Measurements from ENCODE around the gene TSSC4. TPM values are rescaled to one million over a fixed set of nuclear protein-coding genes. Genes with fewer than 3 reads are reported as not detected.
A peak's percentile ranks its signal among the peaks of the same experiment; 100 is the strongest.

TSSC4 gene
- total and polyA plus RNA-seq, 5 donors from 2014 or later, result 59.6 to 97.4 (median 69.8) TPM

DNA sequence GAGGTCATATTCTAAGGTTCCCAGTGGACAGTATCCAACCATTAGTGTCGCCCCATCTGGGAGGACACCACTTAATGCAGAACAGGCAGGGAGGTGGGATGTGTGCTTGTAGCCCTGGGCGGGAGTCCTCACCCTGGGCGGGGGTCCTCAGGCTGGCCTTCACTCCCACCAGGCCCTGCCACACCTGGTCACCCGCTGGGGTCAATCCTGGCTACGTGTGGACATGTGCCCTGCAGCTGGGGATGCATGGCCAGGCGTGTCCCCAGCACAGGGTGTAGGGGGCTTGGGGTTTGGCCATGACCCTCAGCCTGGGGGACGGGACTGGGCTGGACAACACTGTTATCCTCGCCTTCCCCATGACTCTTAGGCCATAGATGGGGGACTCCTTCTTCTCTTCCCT, 25.0 kb downstream of the TSSC4 start:
- peaks cover 4% of the 10 kb centered on the region for H3K4me1 ChIP-seq (ENCODE audit: control insufficient read depth, insufficient read depth, low read length, poor library complexity, severe bottlenecking)
- DNase-seq (no peak), ATAC-seq (ENCODE audit: low read depth in 2 of 2) (no peak)
- no peaks in the 10 kb centered on the region for H3K9me3 ChIP-seq (ENCODE audit: control insufficient read depth in 2 of 2, low read length in 2 of 2)
- H3K4me3 Mint-ChIP-seq, result no peak overlapping the region
- H3K27me3 Mint-ChIP-seq, result no peaks in the 10 kb centered on the region
- H3K27ac Mint-ChIP-seq, result peak overlapping the region in 1 of 3 donors; percentile 20
- H3K36me3 ChIP-seq (ENCODE audit: control insufficient read depth, insufficient read depth, low read length), result no peaks in the 10 kb centered on the region
- H3K4me3 ChIP-seq (ENCODE audit: low read depth, low read length), result no peak overlapping the region
- H3K27me3 ChIP-seq (ENCODE audit: control insufficient read depth, insufficient read depth, low read length), result no peaks in the 10 kb centered on the region
- H3K27ac ChIP-seq (ENCODE audit: insufficient read depth, low read length, poor library complexity, severe bottlenecking), result no peak overlapping the region
- no peaks in the 10 kb centered on the region for H3K9me3 Mint-ChIP-seq
- H3K4me1 Mint-ChIP-seq, result peaks cover 0 to 2% (median 0%) of the 10 kb centered on the region in 4 donors
- H3K36me3 Mint-ChIP-seq, result no peaks in the 10 kb centered on the region

DNA sequence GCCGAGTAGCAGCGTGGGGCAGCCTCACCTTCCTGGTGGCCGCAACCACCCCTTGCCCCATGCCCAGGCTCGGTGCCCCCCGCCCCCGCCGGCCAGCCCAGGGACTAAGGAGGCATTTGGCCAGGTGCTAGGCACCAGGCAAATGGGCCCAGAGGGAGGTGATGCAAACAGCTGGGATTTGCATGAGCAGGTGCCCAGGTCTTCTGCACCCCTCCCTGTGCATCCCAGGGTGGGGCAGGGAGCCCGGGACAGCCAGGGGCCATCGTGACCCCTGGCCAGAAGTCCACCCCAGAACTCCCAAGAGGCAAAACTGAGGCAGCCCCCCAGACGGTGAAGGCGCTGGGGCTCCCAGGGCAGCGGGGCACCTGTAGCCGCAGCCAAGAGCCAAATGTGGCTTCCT, 25.7 kb downstream of the TSSC4 start:
- Histone ChIP-seq H3K36me3 (ENCODE audit: control insufficient read depth, insufficient read depth, low read length) (no peaks in the 10 kb centered on the region), H3K27ac (ENCODE audit: insufficient read depth, low read length, poor library complexity, severe bottlenecking) (no peak overlapping the region), H3K9me3 (ENCODE audit: control insufficient read depth in 2 of 2, low read length in 2 of 2) (no peaks in the 10 kb centered on the region), H3K4me3 (ENCODE audit: low read depth, low read length) (no peak overlapping the region), H3K27me3 (ENCODE audit: control insufficient read depth, insufficient read depth, low read length) (no peaks in the 10 kb centered on the region), H3K4me1 (ENCODE audit: control insufficient read depth, insufficient read depth, low read length, poor library complexity, severe bottlenecking) (no peaks in the 10 kb centered on the region)
- H3K4me3 Mint-ChIP-seq, result no peak overlapping the region
- H3K4me1 Mint-ChIP-seq, result no peaks in the 10 kb centered on the region
- DNase-seq, result no peak
- H3K27ac Mint-ChIP-seq, result no peak overlapping the region
- no peaks in the 10 kb centered on the region for H3K9me3 Mint-ChIP-seq
- H3K36me3 Mint-ChIP-seq, result no peaks in the 10 kb centered on the region
- no peaks in the 10 kb centered on the region for H3K27me3 Mint-ChIP-seq
- ATAC-seq (ENCODE audit: low read depth in 2 of 2), result no peak

DNA sequence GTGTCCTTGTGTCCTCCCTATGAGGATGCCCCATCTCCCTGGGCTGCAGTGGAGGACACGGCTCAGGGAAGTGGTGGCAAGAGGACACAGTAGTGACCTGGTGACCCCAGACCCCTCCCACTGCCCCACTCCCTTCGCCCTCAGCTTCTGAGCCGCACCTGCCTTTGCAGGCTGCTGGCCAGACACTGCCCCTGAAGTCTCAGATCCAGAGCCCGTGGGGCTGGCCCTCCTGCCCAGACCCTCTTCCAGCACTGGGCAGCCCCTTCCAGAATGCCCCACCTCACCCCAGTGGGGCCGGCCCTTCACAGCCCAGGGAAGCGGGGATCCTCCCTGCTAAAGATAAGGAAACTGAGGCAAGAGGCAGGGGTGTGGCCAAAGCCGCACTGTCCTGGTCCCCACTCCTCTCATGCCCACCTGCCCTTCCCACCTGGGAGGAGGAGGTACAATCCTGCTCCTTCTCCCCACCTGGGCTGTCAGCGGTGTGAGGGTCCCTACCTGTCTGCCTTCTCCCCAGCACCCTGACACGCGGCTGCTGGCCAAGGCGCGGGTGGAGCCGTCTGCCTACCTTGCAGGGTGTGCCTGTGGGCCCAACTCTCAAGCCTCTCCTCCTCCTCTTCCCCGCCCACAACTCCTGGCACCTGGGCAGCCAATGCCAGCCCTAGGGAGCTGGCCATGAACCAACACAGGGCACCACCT, 26.4 kb downstream of the TSSC4 start:
- no peak for DNase-seq
- no peak for ATAC-seq (ENCODE audit: low read depth in 2 of 2)
- Mint-ChIP-seq H3K27ac (no peak overlapping the region), H3K9me3 (no peaks in the 10 kb centered on the region), H3K27me3 (no peaks in the 10 kb centered on the region), H3K4me1 (peaks cover 0 to 2% (median 0%) of the 10 kb centered on the region in 4 donors), H3K4me3 (no peak overlapping the region), H3K36me3 (no peaks in the 10 kb centered on the region)
- Histone ChIP-seq H3K4me1 (ENCODE audit: control insufficient read depth, insufficient read depth, low read length, poor library complexity, severe bottlenecking) (no peaks in the 10 kb centered on the region), H3K9me3 (ENCODE audit: control insufficient read depth in 2 of 2, low read length in 2 of 2) (no peaks in the 10 kb centered on the region), H3K27ac (ENCODE audit: insufficient read depth, low read length, poor library complexity, severe bottlenecking) (no peak overlapping the region), H3K27me3 (ENCODE audit: control insufficient read depth, insufficient read depth, low read length) (no peaks in the 10 kb centered on the region), H3K36me3 (ENCODE audit: control insufficient read depth, insufficient read depth, low read length) (no peaks in the 10 kb centered on the region), H3K4me3 (ENCODE audit: low read depth, low read length) (no peak overlapping the region)

DNA sequence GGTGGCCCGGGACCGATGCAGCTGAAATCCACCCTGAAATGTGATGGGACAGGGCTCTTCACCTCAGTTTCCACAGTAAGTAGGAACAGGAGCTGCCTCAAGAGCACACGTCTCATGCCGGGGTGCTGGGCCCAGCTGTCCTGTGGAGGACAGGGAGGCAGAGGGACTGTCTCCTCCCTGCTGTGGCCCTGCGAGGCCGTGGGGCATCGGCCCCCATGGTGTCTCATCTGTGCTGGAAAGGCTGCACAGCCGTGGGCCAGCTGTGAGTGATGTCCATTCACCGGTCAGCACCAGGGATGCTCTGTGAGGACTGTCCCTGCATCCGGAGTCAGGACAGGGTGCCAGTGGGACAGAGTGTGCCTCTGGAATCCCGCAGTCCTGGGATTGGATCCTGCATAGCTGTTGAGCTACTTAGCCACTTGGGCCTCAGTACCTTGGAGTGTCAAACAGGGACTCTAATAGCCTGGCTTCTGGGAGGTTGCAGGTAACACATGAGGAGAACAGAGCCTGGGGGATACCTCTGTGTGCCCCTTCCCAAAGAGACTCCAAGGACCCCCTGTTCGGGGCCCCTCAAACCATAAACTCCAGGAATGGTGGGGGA, 27.3 kb downstream of the TSSC4 start:
- H3K4me1 ChIP-seq (ENCODE audit: control insufficient read depth, insufficient read depth, low read length, poor library complexity, severe bottlenecking), result no peaks in the 10 kb centered on the region
- Mint-ChIP-seq H3K9me3 (no peaks in the 10 kb centered on the region), H3K4me1 (peaks cover 0 to 2% (median 0%) of the 10 kb centered on the region in 4 donors), H3K4me3 (no peak overlapping the region), H3K27me3 (no peaks in the 10 kb centered on the region), H3K36me3 (no peaks in the 10 kb centered on the region), H3K27ac (no peak overlapping the region)
- H3K27me3 ChIP-seq (ENCODE audit: control insufficient read depth, insufficient read depth, low read length), result no peaks in the 10 kb centered on the region
- H3K36me3 ChIP-seq (ENCODE audit: control insufficient read depth, insufficient read depth, low read length), result no peaks in the 10 kb centered on the region
- no peak overlapping the region for H3K27ac ChIP-seq (ENCODE audit: insufficient read depth, low read length, poor library complexity, severe bottlenecking)
- H3K4me3 ChIP-seq (ENCODE audit: low read depth, low read length), result no peak overlapping the region
- ATAC-seq (ENCODE audit: low read depth in 2 of 2) (no peak), DNase-seq (no peak)
- H3K9me3 ChIP-seq (ENCODE audit: control insufficient read depth in 2 of 2, low read length in 2 of 2), result no peaks in the 10 kb centered on the region

- Histone ChIP-seq H3K36me3 (ENCODE audit: control insufficient read depth, insufficient read depth, low read length) (no peaks in the 10 kb centered on the region), H3K4me3 (ENCODE audit: low read depth, low read length) (no peak overlapping the region), H3K27ac (ENCODE audit: insufficient read depth, low read length, poor library complexity, severe bottlenecking) (no peak overlapping the region), H3K4me1 (ENCODE audit: control insufficient read depth, insufficient read depth, low read length, poor library complexity, severe bottlenecking) (no peaks in the 10 kb centered on the region), H3K27me3 (ENCODE audit: control insufficient read depth, insufficient read depth, low read length) (no peaks in the 10 kb centered on the region), H3K9me3 (ENCODE audit: control insufficient read depth in 2 of 2, low read length in 2 of 2) (no peaks in the 10 kb centered on the region)
- Mint-ChIP-seq H3K4me3 (no peak overlapping the region), H3K9me3 (no peaks in the 10 kb centered on the region), H3K27ac (no peak overlapping the region), H3K27me3 (no peaks in the 10 kb centered on the region), H3K36me3 (no peaks in the 10 kb centered on the region), H3K4me1 (peaks cover 0 to 2% (median 0%) of the 10 kb centered on the region in 4 donors)
- DNase-seq (peak; percentile 65 to 80 (median 75)), ATAC-seq (ENCODE audit: low read depth in 2 of 2) (peak; percentile 77 to 79)
These were observed 27.8 kb downstream of the TSSC4 start for GRCh38 chr11:2428322-2428795.

DNA sequence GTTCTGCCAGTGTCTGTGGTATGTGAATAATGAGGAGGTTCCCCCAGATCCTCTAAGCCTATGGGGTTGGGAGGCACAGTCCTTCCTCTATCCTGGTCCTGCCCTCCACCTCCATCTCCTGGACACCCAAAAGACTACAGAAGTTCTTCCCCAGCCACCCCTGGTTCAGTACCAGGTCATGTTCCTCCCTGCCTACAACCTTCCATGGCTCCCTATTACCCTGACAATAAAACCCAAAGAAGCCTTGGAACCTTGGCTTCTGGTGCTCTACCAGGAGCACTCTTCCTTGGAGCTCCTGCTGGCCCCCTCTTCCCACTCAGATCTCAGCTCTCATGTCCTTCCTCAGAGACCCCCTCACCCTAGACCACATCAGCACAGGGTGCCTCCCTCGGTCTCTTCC, 30.8 kb downstream of the TSSC4 start:
- no peak overlapping the region for H3K4me3 ChIP-seq (ENCODE audit: low read depth, low read length)
- no peaks in the 10 kb centered on the region for H3K27me3 ChIP-seq (ENCODE audit: control insufficient read depth, insufficient read depth, low read length)
- no peak overlapping the region for H3K27ac ChIP-seq (ENCODE audit: insufficient read depth, low read length, poor library complexity, severe bottlenecking)
- H3K27ac Mint-ChIP-seq, result no peak overlapping the region
- H3K4me1 ChIP-seq (ENCODE audit: control insufficient read depth, insufficient read depth, low read length, poor library complexity, severe bottlenecking), result no peaks in the 10 kb centered on the region
- ATAC-seq (ENCODE audit: low read depth in 2 of 2), result no peak
- H3K9me3 ChIP-seq (ENCODE audit: control insufficient read depth in 2 of 2, low read length in 2 of 2), result no peaks in the 10 kb centered on the region
- H3K27me3 Mint-ChIP-seq, result no peaks in the 10 kb centered on the region
- DNase-seq, result no peak
- H3K4me1 Mint-ChIP-seq, result peaks cover 0 to 2% (median 0%) of the 10 kb centered on the region in 4 donors
- no peak overlapping the region for H3K4me3 Mint-ChIP-seq
- no peaks in the 10 kb centered on the region for H3K36me3 Mint-ChIP-seq
- no peaks in the 10 kb centered on the region for H3K36me3 ChIP-seq (ENCODE audit: control insufficient read depth, insufficient read depth, low read length)
- H3K9me3 Mint-ChIP-seq, result no peaks in the 10 kb centered on the region

- Histone ChIP-seq H3K4me1 (ENCODE audit: control insufficient read depth, insufficient read depth, low read length, poor library complexity, severe bottlenecking) (no peaks in the 10 kb centered on the region), H3K27me3 (ENCODE audit: control insufficient read depth, insufficient read depth, low read length) (no peaks in the 10 kb centered on the region), H3K36me3 (ENCODE audit: control insufficient read depth, insufficient read depth, low read length) (no peaks in the 10 kb centered on the region), H3K9me3 (ENCODE audit: control insufficient read depth in 2 of 2, low read length in 2 of 2) (no peaks in the 10 kb centered on the region), H3K4me3 (ENCODE audit: low read depth, low read length) (no peak overlapping the region), H3K27ac (ENCODE audit: insufficient read depth, low read length, poor library complexity, severe bottlenecking) (no peak overlapping the region)
- no peaks in the 10 kb centered on the region for H3K36me3 Mint-ChIP-seq
- no peak overlapping the region for H3K4me3 Mint-ChIP-seq
- H3K27ac Mint-ChIP-seq, result no peak overlapping the region
- ATAC-seq (ENCODE audit: low read depth in 2 of 2) (no peak), DNase-seq (no peak)
- peaks cover 0 to 2% (median 0%) of the 10 kb centered on the region in 4 donors for H3K4me1 Mint-ChIP-seq
- no peaks in the 10 kb centered on the region for H3K9me3 Mint-ChIP-seq
- H3K27me3 Mint-ChIP-seq, result no peaks in the 10 kb centered on the region
These were observed 31.6 kb downstream of the TSSC4 start for GRCh38 chr11:2432171-2432621.

DNA sequence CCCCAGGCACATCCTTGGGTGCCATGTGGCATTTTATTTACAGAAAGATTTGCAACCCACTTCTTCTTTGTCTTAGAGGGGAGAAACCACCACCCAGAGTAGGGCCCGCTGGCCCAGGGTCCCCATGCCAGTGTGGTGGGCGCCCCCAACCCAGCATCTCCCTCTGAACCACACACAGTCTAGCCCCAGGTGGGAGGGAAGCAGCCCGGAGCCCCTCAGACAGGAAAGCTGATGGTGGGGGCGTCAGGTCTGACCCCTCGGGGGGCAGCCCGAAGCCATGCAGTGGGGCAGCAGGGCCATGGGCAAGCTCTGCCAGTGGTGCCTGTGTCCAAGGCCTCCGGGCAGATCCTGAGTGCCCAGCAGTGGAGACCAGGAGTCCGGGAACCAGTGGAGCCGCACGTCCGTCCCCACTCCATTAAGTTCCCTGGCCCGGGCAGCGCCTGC, 32.1 kb downstream of the TSSC4 start:
- Mint-ChIP-seq H3K4me1 (peaks cover 0 to 2% (median 0%) of the 10 kb centered on the region in 4 donors), H3K9me3 (no peaks in the 10 kb centered on the region), H3K27me3 (no peaks in the 10 kb centered on the region), H3K4me3 (no peak overlapping the region), H3K36me3 (no peaks in the 10 kb centered on the region), H3K27ac (no peak overlapping the region)
- no peaks in the 10 kb centered on the region for H3K36me3 ChIP-seq (ENCODE audit: control insufficient read depth, insufficient read depth, low read length)
- no peaks in the 10 kb centered on the region for H3K27me3 ChIP-seq (ENCODE audit: control insufficient read depth, insufficient read depth, low read length)
- no peak overlapping the region for H3K27ac ChIP-seq (ENCODE audit: insufficient read depth, low read length, poor library complexity, severe bottlenecking)
- ATAC-seq (ENCODE audit: low read depth in 2 of 2) (no peak), DNase-seq (no peak)
- no peaks in the 10 kb centered on the region for H3K4me1 ChIP-seq (ENCODE audit: control insufficient read depth, insufficient read depth, low read length, poor library complexity, severe bottlenecking)
- H3K9me3 ChIP-seq (ENCODE audit: control insufficient read depth in 2 of 2, low read length in 2 of 2), result no peaks in the 10 kb centered on the region
- H3K4me3 ChIP-seq (ENCODE audit: low read depth, low read length), result no peak overlapping the region

All from CD4-positive, CD25-positive, alpha-beta regulatory T cell (primary cell).